GM23248 (cell line): ENCODE data around the gene DIAPH1.

Source experiments
- EZH2 ChIP-seq: fragments of 200-600 bp; sonication (generic); IDR thresholded peaks from 2 replicates; pipeline ENCODE4 v1.6.1; 2018; ENCODE audit warnings: antibody characterized with exemption, mild to moderate bottlenecking; ENCODE audit not compliant: insufficient read depth, poor library complexity, severe bottlenecking
- EZH2phosphoT487 ChIP-seq: fragments of 200-600 bp; sonication (generic); IDR thresholded peaks from 2 replicates; pipeline ENCODE4 v1.6.1; 2018; ENCODE audit warnings: antibody characterized with exemption, moderate library complexity, mild to moderate bottlenecking, low read depth; ENCODE audit not compliant: insufficient read depth

DNA sequence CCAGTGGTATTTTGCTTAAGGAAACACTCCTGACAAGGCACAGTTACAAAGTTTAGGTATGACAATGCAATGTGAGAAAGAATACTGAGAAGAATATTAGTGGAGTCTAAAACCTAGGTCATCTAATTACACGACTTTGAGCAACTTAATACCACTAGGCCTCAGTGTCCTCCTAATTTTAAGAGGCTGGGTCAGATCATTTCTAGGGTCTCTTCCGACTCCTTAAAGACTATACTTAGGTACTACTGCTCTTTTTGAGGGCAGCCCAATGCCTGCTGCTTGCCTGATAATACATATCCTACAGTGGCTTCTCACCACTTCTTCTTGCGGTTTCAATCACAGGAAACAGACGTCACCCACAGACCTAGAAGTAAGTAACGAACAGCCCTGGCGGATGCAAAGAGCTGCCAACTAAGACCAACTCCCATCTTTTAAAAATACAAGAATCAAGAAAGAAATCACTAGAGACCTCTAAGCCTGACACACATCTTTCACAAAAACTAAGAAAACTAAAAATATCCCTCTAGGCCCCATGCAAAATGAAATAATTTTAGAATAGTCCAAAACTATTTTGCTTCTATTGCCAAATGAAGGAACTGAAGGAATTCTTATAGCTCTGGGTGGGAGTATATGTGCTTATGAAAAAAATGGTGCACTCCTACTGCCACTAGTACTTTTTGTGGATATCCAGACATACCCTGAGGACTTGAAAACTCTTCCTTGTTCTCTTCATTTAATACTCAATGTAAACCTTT, 13.1 kb downstream of the DIAPH1 start:
- no peak for TF ChIP-seq EZH2
- no peak for TF ChIP-seq EZH2phosphoT487
